HG03045 (cell line): ENCODE data around the gene PPP1R3C.
A peak's percentile ranks its signal among the peaks of the same experiment; 100 is the strongest.

ENCODE experiments used
- ATAC-seq: cut with Tn5 transposase; IDR thresholded peaks from one replicate; pipeline ENCODE4 v1.9.1; 2021; ENCODE audit warnings: mild to moderate bottlenecking, moderate library complexity; ENCODE audit not compliant: unreplicated experiment

The PPP1R3C gene

GRCh38 chr10:91632671-91633550 lies at the start of gene PPP1R3C:
TSS of gene PPP1R3C (minus strand) at chr10:91633071. CDS start at chr10:91632969, 102 bp downstream.
- peak; percentile 80 for ATAC-seq

DNA sequence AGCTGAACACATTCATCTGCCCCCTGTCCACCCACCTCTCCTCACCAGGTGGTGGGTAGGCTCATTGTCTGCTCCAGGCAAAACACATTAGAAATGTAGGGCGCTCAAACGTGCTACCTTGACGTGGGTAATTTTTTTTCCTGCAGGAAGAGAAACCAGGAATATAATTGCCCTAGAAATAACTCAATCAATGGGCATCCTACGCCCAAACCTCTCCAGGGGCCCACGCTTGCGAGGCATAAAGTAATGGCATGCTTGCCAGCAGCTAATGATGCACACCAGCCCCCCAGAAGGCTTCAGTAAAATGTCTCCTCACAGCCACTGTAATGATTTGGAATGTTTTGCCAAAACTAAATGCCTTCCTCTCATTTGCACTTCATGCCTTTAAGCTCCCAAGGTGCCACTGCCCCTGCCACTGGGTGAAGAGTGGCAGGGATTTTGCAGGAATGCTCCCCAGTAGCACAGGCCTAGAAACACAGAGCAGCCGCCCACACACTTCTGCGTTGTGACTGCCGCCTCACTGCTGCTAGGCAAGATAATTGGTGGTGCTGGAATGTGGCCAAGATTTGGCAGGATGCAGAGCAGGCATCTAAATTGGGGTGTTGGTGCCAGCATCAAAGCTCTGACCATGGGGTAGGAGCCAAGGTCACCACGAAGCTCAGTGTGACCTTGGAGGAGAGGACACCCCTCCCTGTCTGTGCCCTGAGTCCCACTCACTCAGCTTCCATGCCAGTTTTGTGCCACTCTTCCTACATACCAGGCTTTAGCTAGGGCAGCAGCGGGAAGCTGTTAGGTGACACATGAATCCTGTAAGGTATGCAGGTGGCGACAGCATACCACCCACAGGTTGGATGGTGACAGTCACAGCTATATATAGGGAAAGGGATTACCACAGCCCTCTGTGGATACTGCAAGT lies 48.7 kb upstream of the PPP1R3C start:
- no peak for ATAC-seq

- ATAC-seq, result no peak
Measured at GRCh38 chr10:91680487-91680886, 47.6 kb upstream of the PPP1R3C start.

DNA sequence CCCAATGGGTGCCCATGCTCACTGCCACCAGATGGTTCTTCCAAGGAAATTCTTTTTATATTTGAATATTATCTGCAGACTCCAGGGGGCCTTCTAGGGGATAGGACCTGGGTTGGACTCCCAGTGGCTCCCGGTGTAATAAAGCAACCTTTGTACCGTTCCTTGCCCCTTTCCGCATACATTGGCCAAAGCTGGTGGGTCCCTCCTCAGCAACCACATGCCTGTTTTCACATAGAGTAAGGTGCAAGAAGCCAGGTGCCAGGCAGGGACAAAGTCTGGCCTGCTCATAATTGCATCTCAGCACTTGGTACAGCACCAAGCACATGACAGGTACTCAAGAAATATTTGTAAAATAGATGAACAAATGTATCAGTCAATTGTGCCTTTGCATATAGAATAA lies 46.4 kb upstream of the PPP1R3C start:
- ATAC-seq, result no peak

DNA sequence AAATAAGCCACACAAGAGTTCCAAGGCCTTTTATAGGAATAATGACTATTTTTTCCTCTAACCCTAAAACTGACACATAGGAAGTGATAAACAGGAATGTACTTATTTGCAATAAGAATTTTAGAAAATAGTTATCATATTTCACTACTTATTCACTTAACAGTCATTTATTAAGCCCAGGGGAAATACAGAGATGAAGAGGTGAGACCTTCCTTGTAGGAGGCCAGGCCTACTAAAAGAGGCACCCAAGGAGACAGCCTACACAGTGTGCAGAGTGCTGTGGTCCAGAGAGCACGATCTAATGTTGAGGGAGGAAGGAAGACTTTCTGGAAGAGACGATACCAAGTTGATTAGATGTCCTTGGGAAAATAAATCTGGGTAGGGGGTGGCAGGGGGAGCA lies 45.0 kb upstream of the PPP1R3C start:
- no peak for ATAC-seq

- no peak for ATAC-seq
Measured at GRCh38 chr10:91672021-91672608, 39.2 kb upstream of the PPP1R3C start.

DNA sequence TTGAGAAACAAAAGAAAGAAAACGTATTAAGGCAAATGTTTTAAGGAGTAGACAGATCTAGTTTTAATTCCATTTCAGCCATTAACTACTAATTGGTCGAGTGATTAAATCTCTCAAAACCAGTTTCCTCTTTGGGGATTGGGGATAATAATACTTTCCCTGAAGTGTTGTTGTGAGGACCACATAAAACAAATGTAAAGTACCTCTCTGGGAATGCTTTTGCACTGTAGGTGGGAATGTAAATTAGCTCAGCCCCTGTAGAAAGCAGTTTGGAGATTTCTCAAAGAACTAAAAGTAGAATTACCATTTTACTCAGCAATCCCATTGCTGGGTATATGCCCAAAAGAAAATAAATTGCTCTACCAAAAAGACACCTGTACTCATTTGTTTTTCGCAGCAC lies 36.0 kb upstream of the PPP1R3C start:
- ATAC-seq, result no peak

- no peak for ATAC-seq
Measured at GRCh38 chr10:91665842-91666241, 33.0 kb upstream of the PPP1R3C start.

DNA sequence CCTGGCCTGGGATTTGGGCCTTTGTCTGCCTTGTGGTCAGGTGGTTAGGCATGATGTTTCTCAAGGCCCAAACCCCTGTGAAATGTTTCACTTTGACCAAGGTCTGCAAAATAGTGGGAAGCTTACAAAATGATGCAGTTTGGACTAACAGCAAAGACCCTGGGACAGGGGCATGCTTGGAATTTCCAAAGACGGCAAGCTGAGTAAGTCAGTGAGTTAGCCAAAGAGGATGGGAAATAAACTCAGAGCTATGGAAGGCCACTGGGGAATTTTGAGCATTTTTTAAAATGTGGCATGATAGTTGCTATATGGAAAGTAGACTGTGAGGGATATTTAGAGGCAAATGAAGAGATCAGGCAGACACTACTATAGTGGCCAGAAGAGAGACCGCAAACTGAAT lies 31.6 kb upstream of the PPP1R3C start:
- no peak for ATAC-seq

DNA sequence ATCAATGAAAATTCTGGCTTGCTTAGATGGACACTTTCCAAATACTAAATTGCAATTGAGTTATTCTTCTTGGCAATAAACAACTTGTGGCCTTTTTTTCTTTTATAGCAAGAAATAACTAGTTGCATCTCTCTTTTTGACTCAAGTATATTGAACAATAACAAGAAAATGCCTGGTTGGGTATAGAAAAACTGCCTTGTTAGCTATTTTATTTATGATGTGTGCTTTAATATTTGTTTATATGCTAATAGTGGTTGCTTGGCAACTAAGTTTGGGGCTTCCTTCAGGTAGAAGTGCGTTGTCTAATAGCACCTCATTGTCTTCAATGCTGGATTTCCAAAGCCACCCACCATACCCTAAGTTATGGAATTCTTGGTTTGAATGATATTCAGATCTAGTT lies 30.1 kb upstream of the PPP1R3C start:
- no peak for ATAC-seq

GRCh38 chr10:91653219-91653870 lies 20.5 kb upstream of the PPP1R3C start:
- no peak for ATAC-seq

DNA sequence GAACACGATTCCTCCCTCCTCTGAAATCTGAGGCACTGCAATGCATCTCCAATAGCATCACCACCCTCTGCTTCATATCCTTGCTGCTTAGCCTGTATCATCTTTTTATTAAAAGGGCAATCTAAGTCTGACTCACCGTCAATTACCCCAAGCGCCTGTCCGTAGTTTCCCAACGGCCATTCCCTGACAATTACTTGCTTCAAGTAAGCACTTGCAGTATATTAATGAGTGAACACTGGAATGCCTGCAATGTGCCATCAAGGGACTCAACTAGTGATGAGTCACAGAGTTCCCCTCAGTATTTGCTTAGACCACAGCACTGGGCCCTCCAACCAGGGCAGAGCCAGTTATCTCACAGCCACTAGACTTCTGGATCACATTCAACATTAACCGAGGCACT lies 19.5 kb upstream of the PPP1R3C start:
- ATAC-seq, result no peak

- no peak for ATAC-seq
Measured at GRCh38 chr10:91643700-91644099, 10.8 kb upstream of the PPP1R3C start.

DNA sequence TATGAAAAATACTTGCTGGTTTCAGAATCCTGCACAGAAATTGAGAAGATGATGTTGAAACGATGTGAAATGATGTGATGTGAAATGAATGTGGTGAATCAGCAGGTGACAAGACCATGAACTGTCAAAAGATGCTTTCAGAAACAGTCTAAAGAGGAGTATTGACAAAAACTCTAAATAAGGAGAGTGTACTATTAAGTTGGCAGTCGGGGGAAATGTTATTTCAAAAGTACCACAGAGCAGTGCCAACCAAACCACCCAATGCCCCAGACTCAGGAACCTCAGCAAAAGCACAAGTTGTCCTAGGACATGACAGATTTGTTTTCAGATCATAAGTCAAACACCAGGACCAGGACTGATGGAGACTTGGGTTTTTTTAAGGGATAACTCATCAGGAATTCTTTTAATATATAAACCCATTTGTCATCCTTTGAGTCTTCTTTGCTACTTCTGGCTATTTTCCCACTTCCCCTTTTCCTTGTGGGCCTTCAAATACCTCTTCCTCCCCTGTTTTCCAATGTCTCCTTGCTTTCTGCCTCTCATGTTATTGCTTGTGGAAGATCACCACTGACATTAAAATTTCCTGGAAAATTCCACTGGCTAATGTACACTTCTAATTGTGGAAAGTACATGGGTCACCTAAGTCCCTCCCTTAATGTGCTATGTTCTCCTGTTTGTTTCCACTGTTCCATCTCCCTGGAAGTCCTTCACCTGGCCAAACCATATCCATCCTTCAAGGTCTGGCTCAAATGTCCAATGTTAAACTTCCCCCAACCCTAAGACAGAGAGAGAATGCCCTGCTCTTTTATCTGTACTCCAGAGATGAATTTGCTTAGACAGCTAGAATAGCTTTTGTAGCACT lies 10.2 kb upstream of the PPP1R3C start:
- no peak for ATAC-seq

DNA sequence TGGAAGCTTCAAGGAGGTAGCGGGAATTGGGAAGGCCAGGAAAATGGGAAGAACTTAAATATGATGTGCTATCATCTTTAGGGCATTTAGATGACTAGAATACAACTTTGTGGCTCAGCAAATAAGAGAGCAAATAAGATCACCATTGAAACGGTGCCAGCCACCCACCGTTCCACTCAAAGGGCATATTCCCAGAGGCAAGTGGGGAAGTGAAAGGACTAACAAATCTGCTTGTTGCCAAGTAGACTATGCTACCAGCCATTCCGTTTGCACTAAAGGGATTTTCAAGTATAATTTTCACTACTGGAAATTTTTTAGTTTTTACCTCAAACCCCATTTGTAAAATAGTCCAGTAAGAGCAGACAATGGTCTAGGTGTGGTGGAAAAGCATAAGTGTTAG lies 4.0 kb upstream of the PPP1R3C start:
- no peak for ATAC-seq

GRCh38 chr10:91635401-91636400 lies 2.8 kb upstream of the PPP1R3C start:
- no peak for ATAC-seq

DNA sequence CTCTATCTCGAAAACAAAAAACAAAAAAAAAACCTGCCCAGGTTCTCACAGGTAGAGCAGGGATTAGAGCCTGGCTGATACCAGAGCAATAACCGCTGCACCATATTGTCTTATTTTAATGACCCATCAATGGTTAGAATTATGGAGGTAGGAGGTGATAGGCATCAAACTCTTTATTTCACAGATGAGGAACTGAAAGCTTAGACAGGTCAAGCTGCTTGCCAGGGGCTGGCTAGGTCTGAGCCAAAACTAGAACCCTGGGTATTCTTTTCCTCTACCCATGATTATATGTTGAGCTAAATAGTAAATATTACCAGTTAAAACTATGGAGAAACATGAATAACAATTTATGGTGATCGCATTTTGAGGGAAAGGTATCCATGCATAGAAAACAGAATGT lies 2.0 kb upstream of the PPP1R3C start:
- ATAC-seq, result no peak

- ATAC-seq, result no peak
Measured at GRCh38 chr10:91634246-91634645, 1.4 kb upstream of the PPP1R3C start.

DNA sequence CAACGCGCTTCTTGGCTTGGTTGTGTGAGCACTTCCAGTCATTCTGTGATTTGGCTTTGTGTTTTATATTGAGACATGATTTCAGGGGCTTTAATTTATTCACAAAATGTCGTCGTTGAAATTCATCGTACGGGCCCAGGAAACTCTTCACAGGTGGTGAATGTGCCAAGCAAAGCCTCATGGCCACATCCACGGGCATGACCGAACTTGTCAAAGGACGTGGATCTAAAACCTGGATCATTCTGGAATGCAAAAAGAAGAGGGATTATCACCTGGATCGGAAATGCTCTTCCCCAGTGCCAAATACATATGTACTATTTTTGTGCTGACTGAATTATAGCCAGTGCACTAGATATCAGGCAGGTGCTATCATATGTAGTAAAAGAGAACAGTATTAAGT lies 2.2 kb downstream of the PPP1R3C start:
- ATAC-seq, result no peak
